Measurements from ENCODE around the gene CD81. TPM values are rescaled to one million over a fixed set of nuclear protein-coding genes. Genes with fewer than 3 reads are reported as not detected.
A peak's percentile ranks its signal among the peaks of the same experiment; 100 is the strongest.

The CD81 gene
- total RNA-seq, 3 donors from 2014 or later (not counting 1 experiment from before 2014, with no cell fraction given), result 263 to 292 (median 263) TPM

DNA sequence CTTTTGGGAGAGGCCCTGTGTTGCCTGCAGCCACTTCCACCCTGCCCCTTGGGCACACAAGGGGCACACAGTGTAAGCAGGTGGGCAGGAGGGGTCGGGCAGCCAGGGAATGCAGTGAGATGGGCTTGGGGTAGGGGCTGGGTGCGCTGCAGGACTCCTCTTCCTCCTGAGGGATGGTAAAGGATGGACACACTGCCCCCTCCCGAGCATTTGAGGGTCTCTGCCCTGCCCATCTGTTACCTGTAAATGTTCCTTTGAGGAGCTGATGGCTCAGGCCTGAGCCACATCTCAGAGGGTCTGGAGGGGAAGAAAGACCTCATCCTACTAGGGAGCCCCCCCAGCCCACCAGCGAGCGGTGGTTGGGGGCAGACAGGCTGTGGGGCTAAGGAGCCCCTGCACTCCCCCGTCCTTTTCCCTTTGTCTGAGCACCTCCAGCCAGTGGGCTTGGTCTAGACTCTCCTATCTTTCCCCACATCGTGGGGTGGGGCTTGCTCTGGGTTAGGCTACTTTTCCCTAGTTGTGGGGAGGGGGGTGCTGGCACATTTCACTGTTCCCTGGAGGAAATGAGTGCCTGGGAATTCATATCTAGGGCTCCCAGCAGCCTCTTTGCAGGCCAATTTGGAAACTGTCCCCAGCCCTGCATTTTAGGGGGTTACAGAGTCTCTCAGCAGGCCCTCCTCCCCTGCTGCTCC lies 21.7 kb downstream of the CD81 start:
- no peak for ATAC-seq

GRCh38 chr11:2399488-2400068 lies 22.5 kb downstream of the CD81 start:
- peaks cover 34% of the 10 kb centered on the region for H3K4me1 ChIP-seq (ENCODE audit: control insufficient read depth, insufficient read depth, low read length)
- Mint-ChIP-seq H3K4me1 (peaks cover 12 to 20% of the 10 kb centered on the region in 2 donors), H3K36me3 (no peaks in the 10 kb centered on the region), H3K4me3 (peak overlapping the region; percentile 98), H3K27me3 (ENCODE audit: low read depth in 2 of 2) (no peaks in the 10 kb centered on the region), H3K27ac (peak overlapping the region; percentile 86 to 92), H3K9me3 (no peaks in the 10 kb centered on the region)
- intact Hi-C loops (cut with micrococcal nuclease), result loop anchor here (1.0 kb wide), 2 partner anchors 22 to 97 kb away; partner anchors contain the start of genes CD81 and TSPAN32
- no peaks in the 10 kb centered on the region for H3K27me3 ChIP-seq (ENCODE audit: control insufficient read depth, insufficient read depth, low read length)
- peak overlapping the region; percentile 98 for H3K27ac ChIP-seq (ENCODE audit: low read length)
- WGBS (ENCODE audit: insufficient coverage), result 32% methylated on average over 23 of the region's 23 CpGs
- no peak for TF ChIP-seq CTCF (IDR thresholded peaks at IDR 0.05)
- peak overlapping the region; percentile 81 for H3K4me3 ChIP-seq (ENCODE audit: low read length)
- no peaks in the 10 kb centered on the region for H3K9me3 ChIP-seq (ENCODE audit: control insufficient read depth, insufficient read depth, low read length)
- ATAC-seq (peak in 1 of 3 donors; percentile 0), DNase-seq (no peak)
- peaks cover 47% of the 10 kb centered on the region for H3K36me3 ChIP-seq (ENCODE audit: control insufficient read depth, insufficient read depth, low read length)

More for the DNA sequence above, 21.7 kb downstream of the CD81 start:
- intact Hi-C loops (cut with micrococcal nuclease), result no loop called here
- Mint-ChIP-seq H3K36me3 (no peaks in the 10 kb centered on the region), H3K4me1 (peaks cover 16 to 20% of the 10 kb centered on the region in 2 donors), H3K27ac (peak overlapping the region; percentile 86 to 92), H3K9me3 (no peaks in the 10 kb centered on the region), H3K4me3 (peak overlapping the region; percentile 98), H3K27me3 (ENCODE audit: low read depth in 2 of 2) (no peaks in the 10 kb centered on the region)
- H3K4me3 ChIP-seq (ENCODE audit: low read length), result no peak overlapping the region
- DNase-seq, result no peak
- no peak for TF ChIP-seq CTCF (IDR thresholded peaks at IDR 0.05)
- peak overlapping the region; percentile 98 for H3K27ac ChIP-seq (ENCODE audit: low read length)
- peaks cover 49% of the 10 kb centered on the region for H3K36me3 ChIP-seq (ENCODE audit: control insufficient read depth, insufficient read depth, low read length)
- no peaks in the 10 kb centered on the region for H3K27me3 ChIP-seq (ENCODE audit: control insufficient read depth, insufficient read depth, low read length)
- 73% methylated on average over 5 of the region's 7 CpGs for WGBS (ENCODE audit: insufficient coverage)
- peaks cover 41% of the 10 kb centered on the region for H3K4me1 ChIP-seq (ENCODE audit: control insufficient read depth, insufficient read depth, low read length)
- no peaks in the 10 kb centered on the region for H3K9me3 ChIP-seq (ENCODE audit: control insufficient read depth, insufficient read depth, low read length)

GRCh38 chr11:2400069-2400761 lies 23.1 kb downstream of the CD81 start, which contains the start of gene TSSC4:
TSSC4 (plus strand) TSS chr11:2400750; CDS start chr11:2402634, 1,884 bp downstream.
- H3K36me3 ChIP-seq (ENCODE audit: control insufficient read depth, insufficient read depth, low read length), result peaks cover 45% of the 10 kb centered on the region
- no peaks in the 10 kb centered on the region for H3K27me3 Mint-ChIP-seq (ENCODE audit: low read depth in 2 of 2)
- intact Hi-C loops (cut with micrococcal nuclease), result loop anchor here (1.0 kb wide), 2 partner anchors 23 to 98 kb away; partner anchors contain the start of genes CD81 and TSPAN32
- peaks cover 28% of the 10 kb centered on the region for H3K4me1 ChIP-seq (ENCODE audit: control insufficient read depth, insufficient read depth, low read length)
- no peaks in the 10 kb centered on the region for H3K9me3 Mint-ChIP-seq
- H3K27ac ChIP-seq (ENCODE audit: low read length), result peak within 1 kb of the TSS; percentile 98
- TF ChIP-seq CTCF (IDR thresholded peaks at IDR 0.05), result peak; percentile 90
- H3K4me1 Mint-ChIP-seq, result peaks cover 12 to 20% of the 10 kb centered on the region in 2 donors
- H3K27me3 ChIP-seq (ENCODE audit: control insufficient read depth, insufficient read depth, low read length), result no peaks in the 10 kb centered on the region
- peak; percentile 100 for DNase-seq
- WGBS (ENCODE audit: insufficient coverage), result under 1% methylated on average over 66 of the region's 66 CpGs
- peak within 1 kb of the TSS; percentile 86 to 92 for H3K27ac Mint-ChIP-seq
- no peaks in the 10 kb centered on the region for H3K36me3 Mint-ChIP-seq
- peak; percentile 85 to 93 (median 87) for ATAC-seq
- peak within 1 kb of the TSS; percentile 88 for H3K4me3 ChIP-seq (ENCODE audit: low read length)
- peak within 1 kb of the TSS; percentile 98 for H3K4me3 Mint-ChIP-seq
- no peaks in the 10 kb centered on the region for H3K9me3 ChIP-seq (ENCODE audit: control insufficient read depth, insufficient read depth, low read length)

All from natural killer cell (primary cell).